ENCODE measurements around the gene PAQR3. TPM values are rescaled to one million over a fixed set of nuclear protein-coding genes. Genes with fewer than 3 reads are reported as not detected.

PAQR3 gene
- total RNA-seq, 1 donor, result 16.6 TPM

DNA sequence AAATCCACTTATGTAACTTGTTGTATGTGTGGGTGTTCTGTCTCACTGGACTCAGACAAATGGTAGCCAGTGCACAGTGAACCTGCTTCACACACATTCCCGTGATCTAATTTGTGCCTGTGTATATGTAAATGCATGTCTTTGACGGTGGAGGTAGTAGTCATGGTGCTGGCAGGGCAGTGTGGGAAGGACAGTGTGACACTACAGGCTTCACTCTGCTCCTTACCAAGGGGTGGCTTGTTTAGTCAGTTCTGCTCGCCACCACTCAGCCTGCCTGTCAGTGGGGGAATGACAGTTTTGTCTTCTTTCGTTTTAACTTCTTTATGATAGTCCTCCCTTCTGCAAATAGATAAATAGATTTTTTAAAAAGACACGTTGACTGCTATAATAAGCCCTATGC is 17.7 kb upstream of the PAQR3 start:
- no peak overlapping the region for H3K4me2 ChIP-seq (ENCODE audit: insufficient read depth, low read length)
- H3K9me3 ChIP-seq (ENCODE audit: low read depth, low read length), result no peaks in the 10 kb centered on the region
- no peak overlapping the region for H3K27ac ChIP-seq (ENCODE audit: low read depth, low read length)
- no peaks in the 10 kb centered on the region for H4K20me1 ChIP-seq (ENCODE audit: insufficient read depth, low read length)
- no peak overlapping the region for H3K4me3 ChIP-seq (ENCODE audit: insufficient read depth, low read length)
- no peaks in the 10 kb centered on the region for H3K27me3 ChIP-seq (ENCODE audit: insufficient read depth, low read length)
- DNase-seq (ENCODE audit: insufficient read length, low spot score, missing footprints), result no peak
- TF ChIP-seq, protein P1, sequence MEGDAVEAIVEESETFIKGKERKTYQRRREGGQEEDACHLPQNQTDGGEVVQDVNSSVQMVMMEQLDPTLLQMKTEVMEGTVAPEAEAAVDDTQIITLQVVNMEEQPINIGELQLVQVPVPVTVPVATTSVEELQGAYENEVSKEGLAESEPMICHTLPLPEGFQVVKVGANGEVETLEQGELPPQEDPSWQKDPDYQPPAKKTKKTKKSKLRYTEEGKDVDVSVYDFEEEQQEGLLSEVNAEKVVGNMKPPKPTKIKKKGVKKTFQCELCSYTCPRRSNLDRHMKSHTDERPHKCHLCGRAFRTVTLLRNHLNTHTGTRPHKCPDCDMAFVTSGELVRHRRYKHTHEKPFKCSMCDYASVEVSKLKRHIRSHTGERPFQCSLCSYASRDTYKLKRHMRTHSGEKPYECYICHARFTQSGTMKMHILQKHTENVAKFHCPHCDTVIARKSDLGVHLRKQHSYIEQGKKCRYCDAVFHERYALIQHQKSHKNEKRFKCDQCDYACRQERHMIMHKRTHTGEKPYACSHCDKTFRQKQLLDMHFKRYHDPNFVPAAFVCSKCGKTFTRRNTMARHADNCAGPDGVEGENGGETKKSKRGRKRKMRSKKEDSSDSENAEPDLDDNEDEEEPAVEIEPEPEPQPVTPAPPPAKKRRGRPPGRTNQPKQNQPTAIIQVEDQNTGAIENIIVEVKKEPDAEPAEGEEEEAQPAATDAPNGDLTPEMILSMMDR (IDR thresholded peaks at IDR 0.05; ENCODE audit: extremely low read depth, low read depth, low read length), result no peak
- H3K79me2 ChIP-seq (ENCODE audit: insufficient read depth, low read length), result no peaks in the 10 kb centered on the region
- no peaks in the 10 kb centered on the region for H3K36me3 ChIP-seq (ENCODE audit: insufficient read depth, low read length)
- H3K4me1 ChIP-seq (ENCODE audit: insufficient read depth, low read length), result no peaks in the 10 kb centered on the region
- no peak overlapping the region for H2AFZ ChIP-seq (ENCODE audit: low read length)

DNA sequence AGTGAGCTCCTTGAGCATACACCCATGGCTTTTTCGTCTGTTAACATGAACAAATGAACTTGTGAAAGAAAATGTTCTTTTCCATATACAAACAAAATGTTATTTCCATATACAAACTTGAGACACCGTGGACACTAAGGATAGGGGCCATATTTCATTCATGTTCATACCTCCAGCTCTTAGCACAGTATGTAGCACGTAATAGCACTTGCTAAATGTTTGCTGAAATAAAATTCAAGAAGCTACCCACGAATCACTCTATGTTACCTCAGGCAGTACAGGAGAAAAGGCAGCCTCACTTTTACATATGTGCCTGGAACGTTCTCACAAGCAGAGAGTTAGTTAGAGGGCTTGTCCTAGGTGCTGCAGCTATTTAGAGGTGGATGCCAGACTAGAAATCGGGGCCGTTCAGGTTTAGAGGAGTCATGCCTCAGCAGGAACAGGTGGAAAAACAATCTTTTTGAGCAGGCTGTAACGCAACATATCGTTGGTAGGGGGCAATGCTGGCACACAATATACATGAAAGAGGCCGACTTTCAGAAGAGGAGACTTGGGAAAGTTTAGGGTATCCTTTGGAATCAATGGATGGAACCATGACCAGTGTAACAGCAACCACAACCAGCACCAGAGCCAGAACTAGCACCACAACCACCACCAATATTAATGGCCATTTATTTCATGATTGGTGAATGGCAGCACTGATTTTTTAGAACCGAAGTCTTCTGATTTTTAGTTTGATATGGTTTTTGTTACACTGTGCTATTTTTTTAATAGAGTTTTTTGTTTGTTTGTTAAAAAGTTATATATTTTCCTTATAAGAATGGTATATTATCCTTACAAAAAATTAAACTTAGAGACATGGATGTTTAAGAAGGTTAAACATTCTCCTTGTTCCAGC is 14.8 kb upstream of the PAQR3 start:
- Histone ChIP-seq H3K4me1 (ENCODE audit: insufficient read depth, low read length) (no peaks in the 10 kb centered on the region), H3K4me2 (ENCODE audit: insufficient read depth, low read length) (no peak overlapping the region), H3K4me3 (ENCODE audit: insufficient read depth, low read length) (no peak overlapping the region), H4K20me1 (ENCODE audit: insufficient read depth, low read length) (no peaks in the 10 kb centered on the region), H3K27me3 (ENCODE audit: insufficient read depth, low read length) (peaks cover 6% of the 10 kb centered on the region), H3K79me2 (ENCODE audit: insufficient read depth, low read length) (no peaks in the 10 kb centered on the region), H3K27ac (ENCODE audit: low read depth, low read length) (no peak overlapping the region), H3K9me3 (ENCODE audit: low read depth, low read length) (no peaks in the 10 kb centered on the region), H2AFZ (ENCODE audit: low read length) (no peak overlapping the region), H3K36me3 (ENCODE audit: insufficient read depth, low read length) (no peaks in the 10 kb centered on the region)
- DNase-seq (ENCODE audit: insufficient read length, low spot score, missing footprints), result no peak
- TF ChIP-seq, protein P1 (IDR thresholded peaks at IDR 0.05; ENCODE audit: extremely low read depth, low read depth, low read length), result peak; percentile 40

DNA sequence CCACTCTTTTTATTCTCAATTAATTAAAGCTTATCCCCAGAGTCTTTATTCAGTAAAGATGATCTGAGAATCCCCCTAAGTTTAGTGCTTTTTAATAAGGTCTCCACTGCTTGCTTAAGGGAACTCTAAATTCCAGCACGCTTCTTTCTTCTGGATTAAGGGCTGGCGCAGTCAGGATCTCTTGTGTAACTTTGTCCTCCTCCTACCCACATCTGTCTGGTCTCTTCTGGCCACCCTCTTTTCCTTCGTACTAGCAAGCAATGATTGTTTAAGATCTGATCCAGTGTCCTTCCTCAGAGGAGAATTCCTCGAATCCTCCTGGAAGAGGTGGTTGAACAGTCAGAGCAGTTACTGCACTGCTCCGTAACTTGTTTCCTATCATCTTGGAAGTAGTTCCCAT is 14.0 kb upstream of the PAQR3 start:
- Histone ChIP-seq H3K27me3 (ENCODE audit: insufficient read depth, low read length) (peaks cover 7% of the 10 kb centered on the region), H3K4me2 (ENCODE audit: insufficient read depth, low read length) (no peak overlapping the region), H3K36me3 (ENCODE audit: insufficient read depth, low read length) (no peaks in the 10 kb centered on the region), H3K4me1 (ENCODE audit: insufficient read depth, low read length) (no peaks in the 10 kb centered on the region), H2AFZ (ENCODE audit: low read length) (no peak overlapping the region), H4K20me1 (ENCODE audit: insufficient read depth, low read length) (no peaks in the 10 kb centered on the region), H3K79me2 (ENCODE audit: insufficient read depth, low read length) (no peaks in the 10 kb centered on the region), H3K9me3 (ENCODE audit: low read depth, low read length) (no peaks in the 10 kb centered on the region), H3K27ac (ENCODE audit: low read depth, low read length) (no peak overlapping the region), H3K4me3 (ENCODE audit: insufficient read depth, low read length) (no peak overlapping the region)
- no peak for DNase-seq (ENCODE audit: insufficient read length, low spot score, missing footprints)
- TF ChIP-seq, protein P1 (IDR thresholded peaks at IDR 0.05; ENCODE audit: extremely low read depth, low read depth, low read length), result no peak

DNA sequence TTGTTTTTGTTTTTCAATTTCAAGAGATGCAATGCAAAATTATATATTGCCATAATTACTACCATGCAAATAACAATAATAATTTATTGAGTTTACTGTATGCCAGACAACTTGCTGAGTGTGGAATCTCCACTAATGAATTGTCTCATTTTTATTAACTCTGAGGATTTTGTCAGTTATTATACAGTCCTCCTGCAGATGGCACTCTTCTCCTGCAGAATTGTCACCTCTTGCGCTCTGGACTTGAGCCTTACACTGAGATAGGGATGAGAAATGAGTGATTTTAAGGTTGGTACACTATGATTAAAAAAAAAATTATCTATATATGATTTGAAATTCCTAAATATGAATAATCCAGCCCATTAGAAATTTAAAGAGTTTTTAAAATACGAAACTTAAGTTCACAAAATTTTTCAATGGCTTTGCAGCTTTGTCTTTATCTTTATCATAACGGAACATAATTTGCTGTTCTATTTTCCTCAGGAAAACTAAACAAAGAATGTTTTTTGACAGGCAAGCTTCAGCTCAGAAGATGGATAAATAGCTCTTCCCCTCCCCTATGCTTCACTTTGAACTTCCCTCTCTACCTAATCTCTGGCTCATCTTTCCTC is 12.7 kb upstream of the PAQR3 start:
- no peaks in the 10 kb centered on the region for H3K36me3 ChIP-seq (ENCODE audit: insufficient read depth, low read length)
- H3K4me3 ChIP-seq (ENCODE audit: insufficient read depth, low read length), result no peak overlapping the region
- no peak overlapping the region for H3K4me2 ChIP-seq (ENCODE audit: insufficient read depth, low read length)
- peaks cover 16% of the 10 kb centered on the region for H3K27me3 ChIP-seq (ENCODE audit: insufficient read depth, low read length)
- no peaks in the 10 kb centered on the region for H3K4me1 ChIP-seq (ENCODE audit: insufficient read depth, low read length)
- no peak overlapping the region for H3K27ac ChIP-seq (ENCODE audit: low read depth, low read length)
- no peak overlapping the region for H2AFZ ChIP-seq (ENCODE audit: low read length)
- DNase-seq (ENCODE audit: insufficient read length, low spot score, missing footprints), result no peak
- H3K9me3 ChIP-seq (ENCODE audit: low read depth, low read length), result no peaks in the 10 kb centered on the region
- TF ChIP-seq, protein P1 (IDR thresholded peaks at IDR 0.05; ENCODE audit: extremely low read depth, low read depth, low read length), result peak; percentile 76
- H4K20me1 ChIP-seq (ENCODE audit: insufficient read depth, low read length), result no peaks in the 10 kb centered on the region
- no peaks in the 10 kb centered on the region for H3K79me2 ChIP-seq (ENCODE audit: insufficient read depth, low read length)
